NCI-H510A (cell line): Measurements from ENCODE around the gene RASL11B.
"Not testable (repeated sequence)": the region's sequence is repeated elsewhere in the genome, so short reads cannot be mapped to it uniquely, and the experiment has no call there.

Source experiments
- DNase-seq: peaks from one replicate; lab custom pipeline; 2025; lab: John Stamatoyannopoulos, UW

RASL11B gene

GRCh38 chr4:52861879-52862616 lies at the start of gene RASL11B:
TSS of gene RASL11B (plus strand) at chr4:52862317. CDS start at chr4:52862508, 191 bp downstream.
- DNase-seq: peak; percentile 71

- no peak for DNase-seq
These were observed 48.6 kb upstream of the RASL11B start for GRCh38 chr4:52813546-52813945.

GRCh38 chr4:52822583-52822971 lies 39.5 kb upstream of the RASL11B start:
- DNase-seq: no peak

GRCh38 chr4:52822972-52823701 lies 39.0 kb upstream of the RASL11B start:
- no peak for DNase-seq

- DNase-seq: no peak
These were observed 38.4 kb upstream of the RASL11B start for GRCh38 chr4:52823702-52824092.

- no peak for DNase-seq
These were observed 37.9 kb upstream of the RASL11B start for GRCh38 chr4:52824270-52824602.

GRCh38 chr4:52824603-52825459 lies 37.3 kb upstream of the RASL11B start:
- no peak for DNase-seq

- no peak for DNase-seq
These were observed 36.5 kb upstream of the RASL11B start for GRCh38 chr4:52825460-52826090.

- DNase-seq: no peak
These were observed 28.1 kb upstream of the RASL11B start for GRCh38 chr4:52833941-52834525.

- not testable (repeated sequence) for DNase-seq
These were observed 27.3 kb upstream of the RASL11B start for GRCh38 chr4:52834641-52835456.

GRCh38 chr4:52836120-52836519 lies 26.0 kb upstream of the RASL11B start:
- no peak for DNase-seq

GRCh38 chr4:52836678-52837077 lies 25.4 kb upstream of the RASL11B start:
- no peak for DNase-seq

GRCh38 chr4:52837716-52838558 lies 24.2 kb upstream of the RASL11B start:
- no peak for DNase-seq

- no peak for DNase-seq
These were observed 23.2 kb upstream of the RASL11B start for GRCh38 chr4:52838729-52839586.

- DNase-seq: no peak
These were observed 21.4 kb upstream of the RASL11B start for GRCh38 chr4:52840531-52841370.

- no peak for DNase-seq
These were observed 20.2 kb upstream of the RASL11B start for GRCh38 chr4:52841682-52842456.

- no peak for DNase-seq
These were observed 19.3 kb upstream of the RASL11B start for GRCh38 chr4:52842792-52843191.
